ENCODE data around the gene NUDC. TPM values are rescaled to one million over a fixed set of nuclear protein-coding genes. Genes with fewer than 3 reads are reported as not detected.

The NUDC gene
- total RNA-seq, 1 experiment from 2014 or later, result 118 TPM

DNA sequence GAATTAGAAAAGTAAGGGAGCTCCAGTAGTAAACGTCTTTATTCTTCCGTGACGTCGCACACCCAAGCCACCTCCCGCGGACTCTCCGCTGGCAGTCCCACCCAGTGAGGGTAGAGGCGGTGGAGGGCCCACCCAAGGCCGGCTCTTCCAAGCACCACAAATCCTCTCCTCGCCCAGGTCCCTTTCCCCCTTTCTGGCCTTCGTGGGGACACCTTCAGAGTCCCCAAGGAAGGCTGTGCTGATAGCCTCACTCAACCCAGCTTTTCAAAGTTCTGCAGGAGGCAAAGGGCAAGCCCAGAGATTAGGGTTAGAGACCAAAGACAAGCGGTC, 31.1 kb upstream of the NUDC start:
- ChIA-PET CTCF (interaction anchor here (0.6 to 2.1 kb wide), 10 partner anchors 10 to 352 kb away, joined by 3 to 11 read pairs (median 4); partner anchors contain the start of genes GPATCH3 and NR0B2), POLR2A (interaction anchor here (0.7 to 1.8 kb wide), 4 partner anchors 10 to 117 kb away, joined by 3 to 15 read pairs (median 8); partner anchors contain the start of gene GPATCH3)
- ATAC-seq (peak; percentile 54), DNase-seq (ENCODE audit: low spot score) (no peak)
- no peaks in the 10 kb centered on the region for H3K27me3 Mint-ChIP-seq (ENCODE audit: low read depth)
- peak overlapping the region; percentile 97 for H3K4me3 Mint-ChIP-seq
- peaks cover 8% of the 10 kb centered on the region for H3K4me1 Mint-ChIP-seq
- H3K9me3 Mint-ChIP-seq, result no peaks in the 10 kb centered on the region
- TF ChIP-seq RORB (CRISPR knock-in tag; IDR thresholded peaks at IDR 0.05), result no peak
- TF ChIP-seq ZBTB21 (CRISPR knock-in tag; IDR thresholded peaks at IDR 0.05; ENCODE audit: borderline replicate concordance), result no peak
- no peak for TF ChIP-seq SP1 (CRISPR knock-in tag; conservative IDR thresholded peaks at IDR 0.05)
- TF ChIP-seq ZNF416 (CRISPR knock-in tag; IDR thresholded peaks at IDR 0.05), result no peak
- no peak for TF ChIP-seq ZNF423 (CRISPR knock-in tag; IDR thresholded peaks at IDR 0.05)
- TF ChIP-seq, protein P1, sequence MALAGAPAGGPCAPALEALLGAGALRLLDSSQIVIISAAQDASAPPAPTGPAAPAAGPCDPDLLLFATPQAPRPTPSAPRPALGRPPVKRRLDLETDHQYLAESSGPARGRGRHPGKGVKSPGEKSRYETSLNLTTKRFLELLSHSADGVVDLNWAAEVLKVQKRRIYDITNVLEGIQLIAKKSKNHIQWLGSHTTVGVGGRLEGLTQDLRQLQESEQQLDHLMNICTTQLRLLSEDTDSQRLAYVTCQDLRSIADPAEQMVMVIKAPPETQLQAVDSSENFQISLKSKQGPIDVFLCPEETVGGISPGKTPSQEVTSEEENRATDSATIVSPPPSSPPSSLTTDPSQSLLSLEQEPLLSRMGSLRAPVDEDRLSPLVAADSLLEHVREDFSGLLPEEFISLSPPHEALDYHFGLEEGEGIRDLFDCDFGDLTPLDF (CRISPR knock-in tag; IDR thresholded peaks at IDR 0.05), result no peak
- TF ChIP-seq ZNF121 (CRISPR knock-in tag; IDR thresholded peaks at IDR 0.05), result no peak
- TF ChIP-seq HMGXB4 (CRISPR knock-in tag; IDR thresholded peaks at IDR 0.05), result no peak
- TF ChIP-seq ERG (CRISPR knock-in tag; IDR thresholded peaks at IDR 0.05), result no peak
- no peak for TF ChIP-seq NFYB (CRISPR knock-in tag; conservative IDR thresholded peaks at IDR 0.05; ENCODE audit: low read depth)
- TF ChIP-seq, protein P2, sequence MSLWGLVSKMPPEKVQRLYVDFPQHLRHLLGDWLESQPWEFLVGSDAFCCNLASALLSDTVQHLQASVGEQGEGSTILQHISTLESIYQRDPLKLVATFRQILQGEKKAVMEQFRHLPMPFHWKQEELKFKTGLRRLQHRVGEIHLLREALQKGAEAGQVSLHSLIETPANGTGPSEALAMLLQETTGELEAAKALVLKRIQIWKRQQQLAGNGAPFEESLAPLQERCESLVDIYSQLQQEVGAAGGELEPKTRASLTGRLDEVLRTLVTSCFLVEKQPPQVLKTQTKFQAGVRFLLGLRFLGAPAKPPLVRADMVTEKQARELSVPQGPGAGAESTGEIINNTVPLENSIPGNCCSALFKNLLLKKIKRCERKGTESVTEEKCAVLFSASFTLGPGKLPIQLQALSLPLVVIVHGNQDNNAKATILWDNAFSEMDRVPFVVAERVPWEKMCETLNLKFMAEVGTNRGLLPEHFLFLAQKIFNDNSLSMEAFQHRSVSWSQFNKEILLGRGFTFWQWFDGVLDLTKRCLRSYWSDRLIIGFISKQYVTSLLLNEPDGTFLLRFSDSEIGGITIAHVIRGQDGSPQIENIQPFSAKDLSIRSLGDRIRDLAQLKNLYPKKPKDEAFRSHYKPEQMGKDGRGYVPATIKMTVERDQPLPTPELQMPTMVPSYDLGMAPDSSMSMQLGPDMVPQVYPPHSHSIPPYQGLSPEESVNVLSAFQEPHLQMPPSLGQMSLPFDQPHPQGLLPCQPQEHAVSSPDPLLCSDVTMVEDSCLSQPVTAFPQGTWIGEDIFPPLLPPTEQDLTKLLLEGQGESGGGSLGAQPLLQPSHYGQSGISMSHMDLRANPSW (CRISPR knock-in tag; conservative IDR thresholded peaks at IDR 0.05; ENCODE audit: low read depth), result no peak
- no peak for TF ChIP-seq NFATC4 (CRISPR knock-in tag; IDR thresholded peaks at IDR 0.05)
- no peak for TF ChIP-seq RELA (CRISPR knock-in tag; IDR thresholded peaks at IDR 0.05; ENCODE audit: borderline replicate concordance)
- no peak for TF ChIP-seq ZNF281 (CRISPR knock-in tag; IDR thresholded peaks at IDR 0.05)
- peaks cover 42% of the 10 kb centered on the region for H3K36me3 Mint-ChIP-seq
- H3K27ac Mint-ChIP-seq, result peak overlapping the region; percentile 87

DNA sequence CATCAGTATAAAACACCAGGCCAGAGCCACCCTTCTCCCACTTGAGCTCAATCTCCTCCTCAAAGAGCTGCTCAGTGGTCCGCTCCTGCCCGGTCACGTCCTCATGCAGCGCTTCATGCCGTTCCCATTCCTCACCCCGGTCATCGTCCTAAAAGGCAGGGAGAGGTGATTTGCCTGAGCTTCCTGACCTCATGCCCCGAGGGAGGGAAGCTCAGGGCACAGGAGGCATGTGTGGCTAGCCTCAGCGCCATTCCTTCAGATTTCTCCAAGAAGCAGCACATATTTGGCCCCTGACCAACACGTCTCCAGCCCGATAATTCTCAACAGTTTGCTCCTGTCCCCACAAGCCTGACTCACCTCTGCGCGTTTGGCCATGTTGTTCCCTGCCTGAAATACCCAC, 27.3 kb upstream of the NUDC start:
- H3K4me3 Mint-ChIP-seq, result no peak overlapping the region

More for the DNA sequence above, 27.3 kb upstream of the NUDC start:
- H3K27me3 Mint-ChIP-seq (ENCODE audit: low read depth), result no peaks in the 10 kb centered on the region
- CTCF ChIA-PET, result interaction anchor here (0.5 kb wide), 1 partner anchor 10 kb away, joined by 3 read pairs; no protein-coding TSS in a partner anchor
- POLR2A ChIA-PET, result no interaction called here
- H3K36me3 Mint-ChIP-seq, result peaks cover 31% of the 10 kb centered on the region
- no peak overlapping the region for H3K27ac Mint-ChIP-seq
- DNase-seq (ENCODE audit: low spot score) (no peak), ATAC-seq (no peak)
- no peaks in the 10 kb centered on the region for H3K9me3 Mint-ChIP-seq
- TF ChIP-seq JAZF1 (CRISPR knock-in tag; IDR thresholded peaks at IDR 0.05), result no peak
- TF ChIP-seq SP1 (CRISPR knock-in tag; conservative IDR thresholded peaks at IDR 0.05), result no peak
- TF ChIP-seq, protein P3, sequence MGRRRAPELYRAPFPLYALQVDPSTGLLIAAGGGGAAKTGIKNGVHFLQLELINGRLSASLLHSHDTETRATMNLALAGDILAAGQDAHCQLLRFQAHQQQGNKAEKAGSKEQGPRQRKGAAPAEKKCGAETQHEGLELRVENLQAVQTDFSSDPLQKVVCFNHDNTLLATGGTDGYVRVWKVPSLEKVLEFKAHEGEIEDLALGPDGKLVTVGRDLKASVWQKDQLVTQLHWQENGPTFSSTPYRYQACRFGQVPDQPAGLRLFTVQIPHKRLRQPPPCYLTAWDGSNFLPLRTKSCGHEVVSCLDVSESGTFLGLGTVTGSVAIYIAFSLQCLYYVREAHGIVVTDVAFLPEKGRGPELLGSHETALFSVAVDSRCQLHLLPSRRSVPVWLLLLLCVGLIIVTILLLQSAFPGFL (CRISPR knock-in tag; IDR thresholded peaks at IDR 0.05; ENCODE audit: borderline replicate concordance), result no peak
- peaks cover 9% of the 10 kb centered on the region for H3K4me1 Mint-ChIP-seq
